ENCODE measurements around the gene UBQLN2.
"Not testable (repeated sequence)": the region's sequence is repeated elsewhere in the genome, so short reads cannot be mapped to it uniquely, and the experiment has no call there.

The UBQLN2 gene

GRCh38 chrX:56563231-56564161, at the start of gene UBQLN2:
UBQLN2 (plus strand) TSS chrX:56563627; CDS start chrX:56563874, 247 bp downstream.
- peak; percentile 63 for DNase-seq (ENCODE audit: low spot score)

GRCh38 chrX:56519642-56520041, 43.8 kb upstream of the UBQLN2 start:
- TF ChIP-seq CTCF (IDR thresholded peaks at IDR 0.05; ENCODE audit: borderline replicate concordance, control extremely low read depth, extremely low read depth, insufficient read depth, missing control alignments): no peak
- DNase-seq (ENCODE audit: low spot score): no peak
- in situ Hi-C loops (cut with MboI; ENCODE audit: low sequenced_read_pairs, unreplicated experiment): loop anchor here (25.0 kb wide), 1 partner anchor 193 kb away; no protein-coding TSS in a partner anchor

More at GRCh38 chrX:56563231-56564161, at the start of gene UBQLN2:
- in situ Hi-C loops (cut with MboI; ENCODE audit: low sequenced_read_pairs, unreplicated experiment): no loop called here
- no peak for TF ChIP-seq CTCF (IDR thresholded peaks at IDR 0.05; ENCODE audit: borderline replicate concordance, control extremely low read depth, extremely low read depth, insufficient read depth, missing control alignments)

GRCh38 chrX:56529482-56530007, 33.9 kb upstream of the UBQLN2 start:
- DNase-seq (ENCODE audit: low spot score); in situ Hi-C loops (cut with MboI; ENCODE audit: low sequenced_read_pairs, unreplicated experiment): not testable (repeated sequence)

- in situ Hi-C loops (cut with MboI; ENCODE audit: low sequenced_read_pairs, unreplicated experiment): no loop called here
- TF ChIP-seq CTCF (IDR thresholded peaks at IDR 0.05; ENCODE audit: borderline replicate concordance, control extremely low read depth, extremely low read depth, insufficient read depth, missing control alignments): no peak
- no peak for DNase-seq (ENCODE audit: low spot score)
These were observed 33.4 kb upstream of the UBQLN2 start for GRCh38 chrX:56530011-56530410.

GRCh38 chrX:56550667-56551066, 12.8 kb upstream of the UBQLN2 start:
- TF ChIP-seq CTCF (IDR thresholded peaks at IDR 0.05; ENCODE audit: borderline replicate concordance, control extremely low read depth, extremely low read depth, insufficient read depth, missing control alignments): no peak
- in situ Hi-C loops (cut with MboI; ENCODE audit: low sequenced_read_pairs, unreplicated experiment): no loop called here
- no peak for DNase-seq (ENCODE audit: low spot score)

- TF ChIP-seq CTCF (IDR thresholded peaks at IDR 0.05; ENCODE audit: borderline replicate concordance, control extremely low read depth, extremely low read depth, insufficient read depth, missing control alignments): no peak
- in situ Hi-C loops (cut with MboI; ENCODE audit: low sequenced_read_pairs, unreplicated experiment): no loop called here
- no peak for DNase-seq (ENCODE audit: low spot score)
These were observed 8.6 kb upstream of the UBQLN2 start for GRCh38 chrX:56554870-56555269.

GRCh38 chrX:56557376-56557929, 6.0 kb upstream of the UBQLN2 start:
- TF ChIP-seq CTCF (IDR thresholded peaks at IDR 0.05; ENCODE audit: borderline replicate concordance, control extremely low read depth, extremely low read depth, insufficient read depth, missing control alignments): no peak
- DNase-seq (ENCODE audit: low spot score): no peak
- in situ Hi-C loops (cut with MboI; ENCODE audit: low sequenced_read_pairs, unreplicated experiment): no loop called here
